HG03135 (cell line): ENCODE measurements around the gene LIMS3.
"Not testable (repeated sequence)": the region's sequence is repeated elsewhere in the genome, so short reads cannot be mapped to it uniquely, and the experiment has no call there.

Experiments
- ATAC-seq: cut with Tn5 transposase; IDR thresholded peaks from one replicate; pipeline ENCODE4 v1.9.1; 2021; ENCODE audit warnings: mild to moderate bottlenecking, moderate library complexity; ENCODE audit not compliant: unreplicated experiment

Gene LIMS3, protein sequence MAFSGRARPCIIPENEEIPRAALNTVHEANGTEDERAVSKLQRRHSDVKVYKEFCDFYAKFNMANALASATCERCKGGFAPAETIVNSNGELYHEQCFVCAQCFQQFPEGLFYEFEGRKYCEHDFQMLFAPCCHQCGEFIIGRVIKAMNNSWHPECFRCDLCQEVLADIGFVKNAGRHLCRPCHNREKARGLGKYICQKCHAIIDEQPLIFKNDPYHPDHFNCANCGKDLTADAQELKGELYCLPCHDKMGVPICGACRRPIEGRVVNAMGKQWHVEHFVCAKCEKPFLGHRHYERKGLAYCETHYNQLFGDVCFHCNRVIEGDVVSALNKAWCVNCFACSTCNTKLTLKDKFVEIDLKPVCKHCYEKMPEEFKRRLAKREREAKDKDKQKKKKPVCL

DNA sequence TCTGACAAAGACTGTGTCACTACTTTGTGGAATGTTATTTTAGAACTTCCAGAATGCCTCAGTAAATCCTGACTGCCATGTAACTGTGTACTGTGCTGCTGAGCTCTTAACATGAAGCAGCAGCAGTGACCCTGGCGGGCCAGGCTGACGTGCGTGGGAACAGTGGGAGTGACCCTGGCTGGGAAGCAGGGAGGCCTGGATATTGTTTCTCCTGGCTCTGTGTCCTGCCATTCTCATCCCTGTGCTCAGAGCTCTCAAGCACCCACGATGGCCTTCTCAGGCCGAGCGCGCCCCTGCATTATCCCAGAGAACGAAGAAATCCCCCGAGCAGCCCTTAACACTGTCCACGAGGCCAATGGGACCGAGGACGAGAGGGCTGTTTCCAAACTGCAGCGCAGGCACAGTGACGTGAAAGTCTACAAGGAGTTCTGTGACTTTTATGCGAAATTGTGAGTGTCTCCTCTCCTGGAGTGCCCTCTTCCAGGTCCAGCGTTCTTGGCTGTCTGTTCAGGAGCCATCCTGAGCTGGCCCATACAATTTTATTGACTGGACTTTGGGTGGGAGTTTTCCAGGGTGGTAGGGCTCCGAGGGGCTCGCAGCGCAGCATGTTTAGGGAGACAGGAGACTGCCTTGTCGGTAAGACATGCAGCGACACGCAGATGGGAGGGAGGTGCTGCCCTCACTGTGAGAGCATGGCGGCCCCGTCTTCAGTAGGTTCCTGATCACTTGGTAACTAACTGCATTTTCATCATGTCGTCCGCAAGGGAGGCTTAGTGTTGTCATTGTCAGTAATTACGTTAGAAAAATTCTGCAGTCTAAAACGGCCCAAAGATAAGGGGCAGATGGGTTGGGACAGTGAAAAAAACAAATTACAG is at the start of gene LIMS3:
Gene LIMS3, plus strand, starts transcription at position 227 of the 875 bp plus-strand sequence. Its CDS starts 41 bp downstream, at position 268.
- ATAC-seq: not testable (repeated sequence)

DNA sequence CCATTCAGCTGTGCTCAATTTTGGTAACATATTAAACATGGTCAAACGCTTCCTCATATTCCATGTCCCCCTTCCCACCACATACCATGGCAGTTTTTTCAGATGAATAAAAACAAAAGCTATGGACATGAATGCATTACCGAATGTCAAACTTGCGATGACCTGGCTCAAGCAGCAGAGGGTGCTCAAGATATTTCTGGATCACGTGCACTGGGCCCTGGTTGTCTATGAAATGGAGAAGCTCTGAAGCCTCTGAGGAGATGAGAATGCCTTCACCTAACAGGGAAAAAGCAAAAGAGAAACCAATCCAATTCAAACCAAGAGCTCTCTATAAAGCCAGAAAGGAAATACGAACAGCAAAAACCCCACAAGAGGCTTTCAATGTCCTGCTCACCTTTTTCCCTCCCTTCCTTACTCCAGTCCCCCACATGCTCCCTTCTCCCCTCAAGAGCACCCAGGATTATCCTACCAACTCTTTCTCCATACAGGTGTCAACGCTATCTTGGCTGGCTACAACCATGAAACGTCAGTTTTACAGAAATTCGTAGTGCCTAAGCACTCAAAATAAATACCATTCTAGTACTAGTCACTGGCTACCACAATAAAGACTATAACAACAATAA is 27.2 kb upstream of the LIMS3 start:
- peak; percentile 87 for ATAC-seq

DNA sequence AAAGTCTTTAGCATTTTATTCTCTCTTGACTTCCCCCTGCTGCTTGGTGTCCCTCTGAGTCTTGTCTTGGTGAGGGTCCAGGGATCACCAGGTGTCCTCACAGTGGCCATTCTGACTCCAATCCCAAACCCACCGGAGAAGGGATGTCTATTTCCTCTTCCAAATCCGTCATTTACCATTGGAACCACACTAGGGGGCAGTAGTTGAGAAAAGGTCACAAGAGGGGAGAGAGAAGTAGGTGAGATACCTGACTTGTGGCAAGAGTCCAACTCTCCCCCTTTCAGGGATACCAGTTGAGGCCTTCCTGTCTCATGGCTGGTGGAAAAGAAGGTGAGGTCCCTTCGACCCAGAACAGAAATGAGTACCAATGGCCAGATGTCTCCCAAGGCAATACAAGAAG is 21.9 kb upstream of the LIMS3 start:
- ATAC-seq: not testable (repeated sequence)

DNA sequence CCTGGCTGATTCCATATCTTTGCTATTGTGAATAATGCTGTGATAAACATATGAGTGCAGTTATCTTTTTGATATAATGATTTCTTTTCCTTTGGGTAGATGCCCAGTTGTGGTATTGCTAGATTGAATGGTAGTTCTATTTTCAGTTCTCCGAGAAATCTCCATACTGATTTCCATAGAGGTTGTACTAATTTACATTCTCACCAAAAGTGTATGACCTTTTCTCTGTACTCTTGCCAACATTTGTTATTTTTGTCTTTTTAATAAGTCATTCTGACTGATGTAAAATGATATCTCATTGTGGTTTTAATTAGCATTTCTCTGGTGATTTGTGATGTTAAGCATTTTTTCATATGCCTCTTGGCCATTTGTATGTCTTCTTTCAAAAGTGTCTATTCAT is 16.4 kb upstream of the LIMS3 start:
- ATAC-seq: not testable (repeated sequence)

DNA sequence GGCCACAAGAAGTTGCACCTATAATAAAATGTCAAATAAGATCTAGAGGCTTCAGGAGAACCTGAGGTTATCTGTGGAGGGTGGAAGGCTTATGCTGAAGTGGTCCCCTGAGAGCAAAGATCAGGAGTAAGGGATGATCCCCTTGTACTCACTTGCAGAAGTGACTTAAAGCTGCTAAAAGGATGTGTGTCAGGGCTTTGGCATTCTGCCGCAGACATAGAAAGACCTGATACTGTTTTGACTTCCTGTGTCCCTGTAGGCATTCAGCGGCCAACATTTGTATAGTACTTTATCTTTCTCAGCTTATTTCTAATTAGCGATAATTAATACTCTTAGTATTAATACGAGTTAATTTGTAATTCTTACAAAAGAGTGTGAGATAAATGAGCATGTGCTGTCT is 10.1 kb upstream of the LIMS3 start:
- not testable (repeated sequence) for ATAC-seq

DNA sequence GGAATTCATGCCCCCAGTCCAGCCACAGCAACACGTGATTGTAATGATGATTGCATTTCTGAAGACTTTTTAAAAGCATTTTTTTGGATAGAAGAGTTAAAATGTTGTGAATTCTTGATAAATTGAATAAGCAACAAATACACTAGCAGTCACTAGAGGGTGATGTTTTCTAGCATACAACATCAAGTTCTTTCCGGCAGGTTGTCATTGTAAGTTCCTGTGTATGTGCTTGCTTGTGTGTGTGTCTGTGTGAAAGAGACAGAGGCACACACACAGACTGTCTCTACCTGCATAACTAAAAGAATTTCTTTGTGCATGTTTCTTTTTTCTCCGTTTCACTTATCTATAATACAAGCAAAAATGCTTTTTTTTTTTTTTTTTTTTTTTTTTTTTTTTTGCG is 8.6 kb upstream of the LIMS3 start:
- not testable (repeated sequence) for ATAC-seq

DNA sequence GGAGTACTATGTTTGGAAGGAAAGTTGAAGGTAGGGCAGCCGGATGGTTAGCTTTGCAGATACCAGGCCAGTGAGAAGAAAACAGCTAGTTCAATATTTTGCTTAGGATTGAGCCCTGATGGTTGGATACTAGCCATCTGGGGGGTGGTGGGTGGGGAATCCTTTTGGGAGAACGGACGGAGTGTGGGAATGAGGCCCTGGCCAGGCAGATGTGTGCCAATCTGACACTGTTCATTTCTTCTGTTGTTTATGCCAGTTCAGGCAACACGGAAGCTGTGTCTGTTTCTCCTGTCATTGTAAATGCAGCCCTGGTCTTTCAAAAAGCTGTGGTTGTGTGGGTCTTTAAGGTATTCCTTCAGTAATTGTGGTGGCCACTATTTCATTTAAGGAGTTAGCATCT is 7.5 kb upstream of the LIMS3 start:
- not testable (repeated sequence) for ATAC-seq

DNA sequence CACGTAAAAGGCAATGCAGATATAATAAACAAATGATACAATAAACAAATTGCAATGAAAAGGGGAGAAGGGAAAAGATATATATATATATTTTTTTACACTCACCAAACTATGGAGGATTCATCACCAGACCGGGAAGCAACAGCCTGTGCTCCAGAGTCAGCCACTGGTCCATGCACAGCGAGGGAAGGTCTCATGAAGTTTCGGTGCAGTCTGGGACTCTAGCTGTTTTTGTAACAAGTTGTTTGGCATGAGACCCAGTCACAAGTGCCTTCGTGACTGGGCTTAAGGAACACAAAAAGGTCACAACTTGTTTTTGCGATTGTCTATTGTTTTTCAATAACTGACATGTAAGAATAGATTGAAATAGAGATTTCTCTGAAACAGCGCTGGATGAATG is 4.8 kb upstream of the LIMS3 start:
- ATAC-seq: not testable (repeated sequence)

DNA sequence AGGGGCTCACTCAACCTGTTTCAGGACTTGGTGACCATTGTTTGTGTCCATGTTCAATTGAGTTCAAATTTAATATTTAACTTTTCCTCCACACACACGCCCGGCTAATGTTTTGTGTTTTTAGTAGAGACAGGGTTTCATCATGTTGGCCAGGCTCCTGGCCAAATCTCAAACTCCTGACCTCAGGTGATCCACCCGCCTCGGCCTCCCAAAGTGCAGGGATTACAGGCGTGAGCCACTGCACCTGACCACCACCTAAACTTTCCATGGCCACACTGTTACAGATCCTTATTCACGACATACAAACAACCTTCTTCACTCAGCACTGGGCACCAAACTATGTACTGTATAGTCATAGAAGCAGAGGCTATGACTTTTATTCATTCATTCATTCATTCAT is 4.3 kb upstream of the LIMS3 start:
- ATAC-seq: not testable (repeated sequence)

DNA sequence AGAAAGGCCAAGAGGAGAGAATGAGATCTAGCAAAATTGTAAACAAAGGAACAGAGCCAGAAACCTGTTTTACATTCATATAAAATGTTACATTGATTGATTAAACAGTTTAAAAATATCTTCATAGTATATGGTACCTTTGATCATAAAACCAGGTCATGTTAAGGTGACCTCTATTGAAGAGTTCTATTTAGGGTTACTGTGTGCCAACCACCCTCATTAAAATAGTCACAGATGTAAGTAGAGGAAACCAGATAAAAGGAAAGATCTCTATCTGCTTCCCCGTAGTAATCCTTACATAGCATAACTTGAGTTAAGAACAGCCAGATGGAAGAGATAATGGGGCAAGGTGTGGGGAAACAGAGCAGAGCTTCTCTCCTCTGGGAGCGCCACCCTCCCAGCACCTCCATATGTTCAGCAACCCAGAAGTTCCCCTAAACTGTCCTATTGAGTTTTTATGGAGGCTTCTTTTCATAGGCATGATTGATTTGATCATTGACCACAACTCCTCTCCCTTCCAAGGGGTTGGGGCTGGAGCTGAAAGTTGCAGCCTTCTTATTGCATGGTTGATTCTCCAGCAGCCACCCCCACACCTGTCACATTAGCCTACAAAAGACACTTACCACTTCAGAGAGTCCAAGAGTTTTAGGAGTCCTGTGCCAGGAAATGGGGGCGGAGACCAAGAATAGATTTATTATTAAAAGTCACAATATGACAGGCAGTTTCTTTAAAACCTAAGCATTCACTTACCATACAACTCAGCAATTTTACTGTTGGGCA is 3.2 kb upstream of the LIMS3 start:
- not testable (repeated sequence) for ATAC-seq

DNA sequence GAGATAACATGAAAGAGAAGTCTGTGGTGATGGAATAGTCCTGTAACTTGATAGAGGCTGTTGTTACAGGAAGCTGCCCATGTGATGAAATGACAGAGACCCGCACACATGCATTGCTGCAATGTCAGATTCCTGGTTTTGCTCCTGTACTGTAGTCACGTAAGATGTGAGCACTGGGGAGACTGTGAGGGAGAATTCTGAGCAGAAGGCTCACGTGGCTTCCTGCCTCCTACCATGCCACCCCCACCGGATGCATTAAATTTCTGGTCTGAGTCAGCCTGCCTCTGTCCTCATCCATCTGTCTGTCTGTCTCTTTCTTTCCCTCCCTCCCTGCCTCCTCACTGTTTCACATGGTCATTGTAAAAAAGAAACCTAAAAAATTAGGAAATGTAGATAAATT is 2.3 kb upstream of the LIMS3 start:
- peak; percentile 97 for ATAC-seq

DNA sequence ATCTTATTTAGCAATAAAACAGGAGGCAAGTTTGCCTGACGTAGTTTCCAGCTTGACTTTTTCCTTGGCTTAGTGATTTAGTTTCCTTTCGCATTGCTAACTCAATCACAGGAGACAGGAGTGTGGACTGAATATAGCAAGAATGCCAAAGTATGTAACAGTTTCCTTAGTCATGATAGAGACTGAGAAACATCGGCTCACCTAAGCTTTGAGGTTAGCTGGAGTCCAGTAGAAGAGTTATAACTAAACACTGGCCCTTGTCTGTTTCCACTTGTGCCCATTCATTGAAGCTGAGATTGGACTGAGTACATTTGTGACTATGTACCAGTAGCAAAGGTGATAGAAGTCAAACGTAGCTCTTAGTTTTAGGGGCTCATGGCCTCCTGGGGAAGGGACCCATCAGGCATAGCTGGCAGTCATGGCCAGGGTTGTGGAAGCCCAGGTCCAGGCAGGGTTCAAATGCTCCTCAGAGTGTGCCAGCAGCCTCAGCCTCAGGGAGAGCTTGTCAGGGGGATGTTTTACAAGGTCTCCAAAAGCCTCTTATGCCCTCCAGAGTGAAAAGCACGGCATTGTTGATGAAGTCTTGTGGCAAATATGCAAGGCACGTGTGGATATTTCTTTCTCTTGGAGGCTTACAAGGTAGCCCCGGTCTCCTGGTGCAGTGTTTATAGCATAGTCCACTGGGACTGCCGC is 573 bp upstream of the LIMS3 start:
- not testable (repeated sequence) for ATAC-seq

DNA sequence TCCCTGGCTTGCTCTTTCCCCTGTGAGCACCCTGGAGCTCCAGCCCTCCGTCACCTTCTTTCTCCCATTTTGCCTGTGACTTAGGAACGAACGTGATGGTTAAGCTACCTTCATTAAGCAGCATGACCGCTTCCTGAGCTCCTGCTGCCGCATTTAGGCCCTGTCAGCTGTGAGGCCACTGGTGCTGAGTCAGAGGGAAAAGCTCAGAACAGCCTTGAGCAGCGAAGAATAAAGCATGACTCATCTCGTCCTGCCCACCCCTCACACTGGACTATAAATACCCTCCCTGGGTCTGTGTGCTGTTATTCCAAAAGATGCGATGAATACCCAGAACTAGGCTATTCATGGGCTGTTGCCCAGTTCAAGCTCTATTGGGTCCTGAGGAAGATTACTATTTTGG is 7.3 kb downstream of the LIMS3 start:
- ATAC-seq: peak; percentile 81

DNA sequence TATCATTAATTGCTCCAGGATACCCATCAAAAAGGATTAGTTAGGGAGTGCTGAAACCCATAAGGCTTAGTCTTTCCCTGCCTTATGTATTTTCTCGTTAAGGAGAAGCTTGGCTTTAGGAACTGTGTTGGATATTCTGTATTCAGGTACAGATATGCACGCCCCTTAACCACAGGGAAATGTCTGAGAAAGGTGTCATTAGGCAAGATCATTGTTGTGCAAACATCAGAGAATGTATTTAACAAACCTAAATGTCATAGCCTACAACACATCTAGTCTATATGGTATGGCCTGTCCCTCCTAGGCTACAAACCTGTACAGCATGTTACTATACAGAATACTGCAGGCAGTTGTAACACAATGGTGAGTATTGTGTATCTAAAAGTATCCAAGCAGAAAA is 10.1 kb downstream of the LIMS3 start:
- not testable (repeated sequence) for ATAC-seq

DNA sequence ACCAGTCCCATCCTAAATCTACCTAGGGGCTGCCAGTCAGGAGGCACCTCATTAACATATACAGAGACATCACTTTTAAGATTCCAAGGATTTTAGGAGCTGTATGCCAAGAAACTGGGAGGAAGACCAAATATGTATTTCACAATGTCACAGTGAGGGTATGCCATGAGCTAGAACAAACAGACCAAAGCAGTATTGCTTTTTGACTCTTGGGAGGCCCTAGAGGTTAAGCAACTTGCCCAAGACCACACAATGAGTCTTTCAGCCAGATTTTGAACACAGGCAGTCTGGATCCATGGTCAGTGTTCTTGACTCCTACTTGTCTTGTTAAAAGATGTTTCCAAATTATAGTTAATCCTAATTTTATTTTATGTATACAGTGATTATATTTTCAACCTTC is 12.3 kb downstream of the LIMS3 start:
- ATAC-seq: not testable (repeated sequence)

DNA sequence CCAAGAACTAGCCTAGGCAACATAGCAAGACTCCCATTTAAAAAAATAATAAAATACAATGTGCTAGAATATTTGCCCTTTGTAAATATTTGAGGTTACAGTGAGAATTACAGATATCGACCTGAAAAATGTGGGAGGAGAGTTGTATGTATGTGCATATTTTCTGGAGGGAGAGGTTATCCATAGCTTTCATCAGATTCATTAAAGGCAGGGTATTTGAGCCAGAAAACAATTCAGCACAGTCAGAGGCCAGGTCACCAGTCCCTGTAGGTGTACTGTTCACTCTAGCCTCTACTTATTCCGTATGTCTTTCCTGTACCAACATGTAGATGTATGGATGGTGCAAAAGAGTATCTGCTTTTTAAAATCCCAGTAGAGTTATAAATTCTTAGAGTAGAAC is 15.4 kb downstream of the LIMS3 start:
- ATAC-seq: not testable (repeated sequence)

DNA sequence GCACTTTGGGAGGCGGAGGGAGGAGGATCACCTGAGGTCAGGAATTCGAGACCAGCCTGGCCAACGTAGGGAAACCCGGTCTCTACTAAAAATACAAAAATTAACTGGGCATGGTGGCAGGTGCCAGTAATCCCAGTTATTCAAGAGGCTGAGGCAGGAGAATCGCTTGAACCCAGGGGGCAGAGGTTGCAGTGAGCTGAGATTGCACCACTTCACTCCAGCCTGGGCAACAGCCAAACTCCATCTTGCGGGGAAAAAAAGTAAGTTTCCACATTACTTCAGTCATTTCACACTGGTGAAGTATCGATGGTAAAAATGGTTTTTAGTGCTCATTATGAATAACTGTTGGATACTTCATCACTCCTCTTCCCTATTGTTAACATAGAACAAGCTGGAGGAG is 16.1 kb downstream of the LIMS3 start:
- not testable (repeated sequence) for ATAC-seq

DNA sequence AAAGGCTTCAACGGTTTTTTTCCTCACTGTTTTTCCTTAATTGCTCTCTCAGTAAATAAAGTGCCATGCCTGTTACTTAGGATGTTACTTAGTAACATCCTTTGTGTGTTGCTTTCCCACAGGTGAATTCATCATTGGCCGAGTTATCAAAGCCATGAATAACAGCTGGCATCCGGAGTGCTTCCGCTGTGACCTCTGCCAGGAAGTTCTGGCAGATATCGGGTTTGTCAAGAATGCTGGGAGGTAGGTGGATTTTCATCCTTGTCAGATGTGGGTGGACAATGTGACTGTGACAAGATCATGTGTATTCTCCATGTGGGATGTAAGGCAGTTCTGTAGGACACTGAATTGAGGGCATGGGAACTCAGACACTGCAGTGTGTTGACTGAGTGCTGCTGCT is 17.3 kb downstream of the LIMS3 start:
- ATAC-seq: not testable (repeated sequence)

DNA sequence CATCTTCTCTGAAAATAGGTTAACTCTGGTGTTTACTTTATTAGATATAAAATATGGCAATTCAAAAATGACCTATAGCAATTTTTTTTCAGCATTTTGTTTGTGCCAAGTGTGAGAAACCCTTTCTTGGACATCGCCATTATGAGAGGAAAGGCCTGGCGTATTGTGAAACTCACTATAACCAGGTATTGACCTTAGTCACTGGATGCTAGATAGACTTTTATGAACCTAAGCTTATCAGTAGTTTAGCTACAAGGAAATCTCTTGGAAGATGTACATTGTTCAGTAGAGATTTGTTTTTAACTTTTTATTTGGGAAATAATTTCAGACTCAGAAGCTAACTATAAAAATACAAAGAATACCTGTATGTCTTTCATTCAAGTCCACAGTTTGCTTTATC is 21.7 kb downstream of the LIMS3 start:
- not testable (repeated sequence) for ATAC-seq
